Activated B cell treated with CpG ODN at 0.5 μM for 24 hours (primary cell): Measurements from ENCODE around the gene SUGCT. TPM values are rescaled to one million over a fixed set of nuclear protein-coding genes. Genes with fewer than 3 reads are reported as not detected.

Experiments
- ATAC-seq: fragments of 200-7000 bp; cut with Tn5 transposase; one replicate; pipeline ENCODE4 v1.10.0; 2021; ENCODE audit warnings: low read depth, mild to moderate bottlenecking, moderate library complexity
- CTCF ChIA-PET: fragments of 350-600 bp; sonication (Branson Sonifier 250); formaldehyde crosslinking; loops from one replicate; lab custom pipeline; 2021; ENCODE audit warnings: antibody characterized with exemption; lab: Charles Lee
- POLR2A ChIA-PET: fragments of 350-600 bp; sonication (Branson Sonifier 250); formaldehyde crosslinking; loops from one replicate; lab custom pipeline; 2021; ENCODE audit warnings: antibody characterized with exemption; lab: Charles Lee
- DNase-seq: peaks from one replicate; pipeline ENCODE4 v3.0.0; 2022
- H3K27ac Mint-ChIP-seq: one replicate; pipeline ENCODE4 v1.8.0; 2020; ENCODE audit warnings: mixed read lengths
- H3K27me3 Mint-ChIP-seq: one replicate; pipeline ENCODE4 v1.8.0; 2021; ENCODE audit warnings: mixed read lengths
- H3K36me3 Mint-ChIP-seq: one replicate; pipeline ENCODE4 v1.8.0; 2021; ENCODE audit warnings: low read depth, mixed read lengths
- H3K4me1 Mint-ChIP-seq: one replicate; pipeline ENCODE4 v1.8.0; 2021; ENCODE audit warnings: mixed read lengths
- H3K4me3 Mint-ChIP-seq: one replicate; pipeline ENCODE4 v1.8.0; 2020; ENCODE audit warnings: mild to moderate bottlenecking, mixed read lengths
- H3K9me3 Mint-ChIP-seq: one replicate; pipeline ENCODE4 v1.8.0; 2020; ENCODE audit warnings: mixed read lengths
- CTCF ChIP-seq: fragments of 200-600 bp; IDR thresholded peaks from one replicate; pipeline ENCODE4 v1.8.0; 2022; ENCODE audit warnings: antibody characterized with exemption, mild to moderate bottlenecking
- intact Hi-C: fragments of 100-400 bp; cut with micrococcal nuclease; formaldehyde crosslinking; loops from one replicate; pipeline ENCODE4 v1.15.1; 2024
- total RNA-seq: library from RNA; stranded (reverse); gene quantifications from 2 replicates; pipeline ENCODE4 v1.2.3, GENCODE V29; 2022

The SUGCT gene
- total RNA-seq, 1 donor from 2014 or later = 1.3 TPM

GRCh38 chr7:40698214-40698920 lies 563.6 kb downstream of the SUGCT start:
- H3K27me3 Mint-ChIP-seq = no peaks in the 10 kb centered on the region
- ATAC-seq (no peak), DNase-seq (no peak)
- no peaks in the 10 kb centered on the region for H3K36me3 Mint-ChIP-seq
- H3K27ac Mint-ChIP-seq = no peak overlapping the region
- ChIA-PET CTCF (no interaction called here), POLR2A (no interaction called here)
- intact Hi-C loops = no loop called here
- no peaks in the 10 kb centered on the region for H3K9me3 Mint-ChIP-seq
- H3K4me3 Mint-ChIP-seq = no peak overlapping the region
- no peaks in the 10 kb centered on the region for H3K4me1 Mint-ChIP-seq
- no peak for TF ChIP-seq CTCF

GRCh38 chr7:40698921-40699260 lies 564.1 kb downstream of the SUGCT start:
- intact Hi-C loops = no loop called here
- ChIA-PET CTCF (no interaction called here), POLR2A (no interaction called here)
- no peak for DNase-seq
- Mint-ChIP-seq H3K36me3 (no peaks in the 10 kb centered on the region), H3K4me3 (no peak overlapping the region), H3K9me3 (no peaks in the 10 kb centered on the region), H3K27me3 (no peaks in the 10 kb centered on the region), H3K27ac (no peak overlapping the region), H3K4me1 (no peaks in the 10 kb centered on the region)
- no peak for TF ChIP-seq CTCF
- ATAC-seq = no peak

DNA sequence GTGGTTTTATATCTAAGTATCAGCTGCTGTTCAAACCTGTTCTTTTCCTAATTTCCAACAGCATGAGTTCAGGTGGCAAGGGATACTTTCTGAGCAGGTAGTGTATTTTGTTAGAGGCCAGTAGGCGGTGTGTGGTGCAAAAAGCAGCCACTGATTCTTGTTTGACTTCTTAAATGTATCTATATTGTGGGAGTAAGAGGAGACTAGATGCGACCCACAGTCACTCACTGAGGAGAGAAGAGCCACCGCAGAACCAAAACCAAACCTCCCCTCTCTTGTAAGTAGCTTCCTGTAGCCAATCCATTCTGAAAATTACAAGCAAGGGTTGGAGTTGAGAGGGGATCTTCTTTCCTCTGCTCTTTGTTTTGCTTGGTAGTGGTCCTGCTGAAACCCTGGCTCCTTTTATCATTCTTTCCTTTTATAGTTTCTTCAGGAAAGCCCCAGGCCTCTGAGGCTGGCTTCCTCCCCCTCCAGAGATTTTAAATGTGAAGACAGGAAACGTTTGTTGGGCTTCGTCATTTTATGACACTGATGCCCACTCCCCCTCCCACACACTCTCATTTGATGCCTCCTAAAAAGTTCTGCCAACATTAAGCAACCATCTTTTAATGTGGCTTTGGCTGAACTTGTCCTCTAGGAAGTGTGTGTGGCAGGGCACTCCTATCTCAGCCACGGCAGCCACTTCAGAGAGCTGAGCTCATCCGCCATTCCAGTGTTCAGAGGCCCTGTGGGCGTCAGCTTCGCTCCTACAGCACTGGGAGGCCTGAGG lies 566.0 kb downstream of the SUGCT start:
- Mint-ChIP-seq H3K4me1 (no peaks in the 10 kb centered on the region), H3K9me3 (no peaks in the 10 kb centered on the region), H3K36me3 (no peaks in the 10 kb centered on the region), H3K4me3 (no peak overlapping the region), H3K27ac (no peak overlapping the region), H3K27me3 (no peaks in the 10 kb centered on the region)
- ChIA-PET POLR2A (no interaction called here), CTCF (no interaction called here)
- intact Hi-C loops = no loop called here
- no peak for TF ChIP-seq CTCF
- ATAC-seq = no peak
- DNase-seq = no peak

GRCh38 chr7:40701836-40702551 lies 567.2 kb downstream of the SUGCT start:
- Mint-ChIP-seq H3K27ac (no peak overlapping the region), H3K36me3 (no peaks in the 10 kb centered on the region), H3K9me3 (no peaks in the 10 kb centered on the region), H3K4me3 (no peak overlapping the region), H3K27me3 (no peaks in the 10 kb centered on the region), H3K4me1 (no peaks in the 10 kb centered on the region)
- POLR2A ChIA-PET = no interaction called here
- no peak for TF ChIP-seq CTCF
- CTCF ChIA-PET = no interaction called here
- intact Hi-C loops = no loop called here
- DNase-seq = no peak
- ATAC-seq = no peak

DNA sequence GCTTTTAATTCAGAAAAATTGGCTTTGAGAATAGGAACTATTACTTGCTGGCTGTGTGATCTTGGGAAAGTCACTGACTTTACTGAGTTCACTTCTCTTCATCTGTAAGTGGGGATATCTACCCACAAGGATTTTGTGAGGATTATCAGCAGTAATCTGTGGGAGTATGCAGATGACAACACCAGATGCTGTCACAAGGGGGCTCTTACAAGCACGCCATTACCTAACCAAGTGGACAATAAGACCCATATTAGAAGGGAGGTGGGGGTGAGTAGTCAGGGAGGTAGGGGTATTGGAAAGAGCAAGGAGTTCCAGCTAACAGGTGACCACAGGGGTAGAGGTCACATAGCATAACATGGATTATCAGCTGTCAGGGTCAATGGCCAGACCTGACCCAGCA lies 569.4 kb downstream of the SUGCT start:
- POLR2A ChIA-PET = no interaction called here
- ATAC-seq (no peak), DNase-seq (no peak)
- Mint-ChIP-seq H3K36me3 (no peaks in the 10 kb centered on the region), H3K9me3 (no peaks in the 10 kb centered on the region), H3K4me3 (no peak overlapping the region), H3K27ac (no peak overlapping the region), H3K4me1 (no peaks in the 10 kb centered on the region), H3K27me3 (no peaks in the 10 kb centered on the region)
- CTCF ChIA-PET = no interaction called here
- no peak for TF ChIP-seq CTCF
- intact Hi-C loops = no loop called here
